NCI-H187 (cell line): Measurements from ENCODE around the gene PI16.

ENCODE experiments used
- DNase-seq, 2 experiments: peaks; one replicate each; lab custom pipeline; 2025; lab: John Stamatoyannopoulos, UW

PI16 gene, protein sequence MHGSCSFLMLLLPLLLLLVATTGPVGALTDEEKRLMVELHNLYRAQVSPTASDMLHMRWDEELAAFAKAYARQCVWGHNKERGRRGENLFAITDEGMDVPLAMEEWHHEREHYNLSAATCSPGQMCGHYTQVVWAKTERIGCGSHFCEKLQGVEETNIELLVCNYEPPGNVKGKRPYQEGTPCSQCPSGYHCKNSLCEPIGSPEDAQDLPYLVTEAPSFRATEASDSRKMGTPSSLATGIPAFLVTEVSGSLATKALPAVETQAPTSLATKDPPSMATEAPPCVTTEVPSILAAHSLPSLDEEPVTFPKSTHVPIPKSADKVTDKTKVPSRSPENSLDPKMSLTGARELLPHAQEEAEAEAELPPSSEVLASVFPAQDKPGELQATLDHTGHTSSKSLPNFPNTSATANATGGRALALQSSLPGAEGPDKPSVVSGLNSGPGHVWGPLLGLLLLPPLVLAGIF

DNA sequence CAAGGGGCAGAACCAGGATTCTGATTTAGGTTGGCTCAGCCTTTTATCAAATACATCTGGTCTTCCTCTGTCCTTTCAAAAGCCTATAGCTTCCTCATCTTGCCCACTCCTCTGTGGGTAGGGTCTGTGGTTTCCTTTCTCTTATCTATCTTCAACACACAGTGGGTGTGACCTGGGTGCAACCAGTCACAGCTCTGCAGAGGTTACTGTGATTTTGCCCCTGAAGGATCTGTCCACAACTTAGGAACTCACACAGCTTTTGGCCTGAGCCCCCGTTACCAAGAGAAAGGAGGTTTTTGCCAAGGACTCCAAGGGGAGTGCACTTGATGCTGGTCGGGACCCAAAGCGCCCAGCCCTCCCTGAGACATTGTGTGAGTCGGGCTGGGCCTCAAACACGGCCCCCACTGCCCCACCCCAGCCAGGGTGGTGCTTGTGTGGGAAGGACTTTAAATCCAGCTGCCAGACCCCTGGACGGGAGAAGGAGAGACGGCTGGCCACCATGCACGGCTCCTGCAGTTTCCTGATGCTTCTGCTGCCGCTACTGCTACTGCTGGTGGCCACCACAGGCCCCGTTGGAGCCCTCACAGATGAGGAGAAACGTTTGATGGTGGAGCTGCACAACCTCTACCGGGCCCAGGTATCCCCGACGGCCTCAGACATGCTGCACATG is at the start of gene PI16:
PI16 (plus strand) TSS at position 477 of the 670 bp plus-strand sequence; CDS start at position 500, 23 bp downstream.
- no peak for DNase-seq

DNA sequence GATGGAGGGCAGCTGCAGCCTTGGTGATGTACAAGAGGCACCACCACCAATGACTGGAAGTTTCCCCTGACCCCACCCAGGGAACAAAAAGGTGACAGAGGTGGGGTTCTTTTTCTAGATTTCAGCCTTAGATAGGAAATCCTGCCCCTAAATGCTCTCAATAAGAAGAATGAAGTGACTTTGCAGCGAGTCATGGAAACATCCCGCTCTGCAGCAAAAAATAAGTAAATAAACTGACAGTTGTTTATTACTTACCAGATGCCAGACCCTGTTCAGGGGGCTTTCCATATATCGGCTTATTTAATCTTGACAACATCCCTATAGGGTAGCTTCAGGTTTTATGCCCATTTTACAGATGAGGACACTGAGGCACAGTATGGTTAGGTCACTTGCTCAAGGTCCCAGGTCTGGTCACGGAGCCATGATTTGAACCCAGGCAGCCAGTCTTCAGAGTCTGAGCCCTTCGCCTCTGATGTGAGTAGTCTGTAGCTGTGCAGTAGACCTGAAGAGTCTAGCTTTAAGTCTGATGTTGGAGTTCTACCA is 49.6 kb upstream of the PI16 start:
- DNase-seq, result no peak

DNA sequence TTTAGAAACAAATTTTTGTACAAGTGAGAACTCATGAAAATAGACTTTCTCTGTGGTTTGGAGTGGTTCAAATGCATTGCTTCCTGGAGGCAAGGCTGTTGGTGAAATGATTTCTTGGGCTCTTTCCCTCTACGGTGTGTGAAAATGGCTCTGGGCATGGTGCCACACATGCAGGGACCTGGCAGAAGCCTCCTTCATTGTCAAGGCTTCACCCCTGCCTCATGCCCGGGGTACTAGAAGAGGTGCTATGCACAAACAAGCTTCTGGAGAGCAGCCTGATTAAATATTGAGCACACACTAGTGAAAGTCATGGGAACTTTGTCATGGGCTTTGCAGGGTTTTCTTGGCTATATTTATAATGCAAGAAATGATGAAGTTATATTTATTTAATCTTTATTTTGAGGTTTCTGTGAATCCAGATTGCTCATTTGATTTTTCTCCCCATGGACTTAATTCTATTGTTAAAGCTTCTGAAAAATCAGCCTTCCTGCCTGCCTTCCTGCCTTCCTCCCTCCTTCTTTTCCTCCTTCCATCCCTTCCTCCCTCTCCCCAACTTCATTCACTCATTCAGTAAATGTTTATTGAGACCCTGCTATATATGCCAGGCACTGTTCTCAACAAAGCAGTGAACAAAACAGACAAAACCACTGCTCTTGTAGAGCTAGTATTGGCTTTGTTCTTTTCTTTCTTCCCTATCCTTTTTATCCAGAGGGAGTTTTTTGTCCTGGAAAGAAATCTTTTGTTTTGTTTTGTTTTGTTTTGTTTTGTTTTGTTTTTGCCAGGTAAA is 47.8 kb upstream of the PI16 start:
- DNase-seq, result no peak

DNA sequence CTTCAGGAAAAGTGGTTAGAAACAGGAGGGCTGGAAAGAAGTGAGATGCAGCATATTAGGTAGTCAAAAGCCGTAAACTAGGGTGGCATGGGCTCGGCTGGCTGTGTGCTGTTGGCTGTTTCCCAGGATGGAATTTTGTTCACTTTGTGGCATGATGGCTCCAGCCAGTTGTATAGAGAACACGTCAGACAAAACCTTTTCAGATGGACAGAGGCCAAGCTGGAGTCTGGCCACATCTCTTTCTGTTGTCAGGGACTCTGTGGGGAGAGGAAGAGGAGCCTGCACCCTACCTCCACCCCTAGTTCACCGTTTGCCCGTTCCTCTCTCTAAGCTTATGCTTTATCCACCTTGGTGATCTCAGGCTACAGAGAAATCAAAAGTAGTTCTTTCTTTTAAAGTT is 46.8 kb upstream of the PI16 start:
- no peak for DNase-seq

DNA sequence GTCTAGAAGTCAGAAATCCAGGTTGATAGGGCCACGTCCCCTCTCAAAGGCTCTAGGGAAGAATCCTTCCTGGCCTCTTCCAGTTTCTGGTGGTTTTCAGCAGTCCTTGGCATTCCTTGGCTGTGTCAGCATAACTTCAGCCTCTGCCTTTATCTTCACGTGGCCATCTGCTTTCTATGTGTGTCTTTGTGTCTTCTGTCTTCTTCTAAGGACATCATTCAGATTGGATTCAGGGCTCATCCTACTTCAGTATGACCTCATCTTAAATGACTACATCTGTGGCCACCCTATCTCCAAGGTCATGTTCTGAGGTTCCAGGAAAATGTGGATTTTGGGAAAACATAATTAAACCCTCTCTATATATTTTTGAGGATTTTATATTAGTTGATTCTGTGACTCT is 45.8 kb upstream of the PI16 start:
- no peak for DNase-seq

DNA sequence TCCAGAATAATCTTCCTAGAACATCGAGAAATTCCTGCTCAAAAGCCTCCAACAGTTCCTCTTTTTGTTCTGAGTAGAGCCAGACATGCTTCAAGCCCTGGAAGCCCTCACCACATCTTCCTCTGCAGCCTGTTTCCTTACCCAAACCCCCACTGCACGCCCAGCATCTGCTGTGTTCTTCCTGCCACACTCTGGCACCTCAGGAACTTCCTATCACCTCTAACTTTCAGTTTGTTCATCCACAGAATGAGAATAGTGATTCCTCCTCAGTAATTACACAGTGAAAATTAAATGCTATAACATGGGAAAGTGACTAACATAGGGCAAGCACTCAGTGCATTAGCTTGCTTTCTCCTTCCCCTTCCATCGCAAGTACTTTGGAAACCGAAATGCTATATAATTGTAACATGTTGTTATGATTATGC is 42.5 kb upstream of the PI16 start:
- DNase-seq, result no peak

DNA sequence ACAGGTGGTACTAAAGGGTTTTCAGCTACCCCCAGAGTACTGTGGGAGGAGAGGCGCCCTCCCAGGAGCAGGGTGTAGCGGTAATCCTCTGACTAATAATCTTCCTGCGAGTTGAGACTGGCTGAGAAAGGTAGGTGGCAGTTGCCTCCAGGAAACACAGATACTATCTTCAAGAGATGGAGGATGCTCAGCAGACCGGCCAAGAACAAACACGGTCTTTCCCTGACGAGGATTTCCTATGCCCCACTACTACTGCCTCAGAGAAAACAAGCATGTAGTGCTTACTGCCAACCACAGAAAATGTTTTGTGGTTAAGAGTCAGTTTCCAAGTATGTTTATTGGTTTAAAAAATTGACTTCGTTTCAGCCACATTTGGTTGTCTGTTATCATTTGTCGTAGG is 42.0 kb upstream of the PI16 start:
- no peak for DNase-seq

DNA sequence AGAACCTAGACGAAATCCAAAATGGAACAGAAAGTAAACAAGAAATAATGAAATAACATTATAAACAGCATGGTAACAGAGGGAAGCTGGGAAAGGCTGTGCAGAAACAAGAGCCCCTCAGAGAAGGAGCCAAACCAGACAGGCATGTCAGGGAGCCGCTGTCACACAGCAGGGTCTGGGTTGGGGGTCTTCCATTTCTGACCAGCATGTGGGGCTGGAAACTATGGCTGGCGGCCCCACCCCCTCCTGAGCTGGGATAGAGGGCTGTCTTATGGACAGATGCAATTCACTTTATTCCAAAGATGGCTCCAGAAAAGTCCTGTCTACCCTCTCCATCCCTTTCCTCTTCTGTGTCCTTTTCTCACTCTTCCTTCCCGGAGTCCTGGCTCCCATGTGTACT is 41.5 kb upstream of the PI16 start:
- no peak for DNase-seq

DNA sequence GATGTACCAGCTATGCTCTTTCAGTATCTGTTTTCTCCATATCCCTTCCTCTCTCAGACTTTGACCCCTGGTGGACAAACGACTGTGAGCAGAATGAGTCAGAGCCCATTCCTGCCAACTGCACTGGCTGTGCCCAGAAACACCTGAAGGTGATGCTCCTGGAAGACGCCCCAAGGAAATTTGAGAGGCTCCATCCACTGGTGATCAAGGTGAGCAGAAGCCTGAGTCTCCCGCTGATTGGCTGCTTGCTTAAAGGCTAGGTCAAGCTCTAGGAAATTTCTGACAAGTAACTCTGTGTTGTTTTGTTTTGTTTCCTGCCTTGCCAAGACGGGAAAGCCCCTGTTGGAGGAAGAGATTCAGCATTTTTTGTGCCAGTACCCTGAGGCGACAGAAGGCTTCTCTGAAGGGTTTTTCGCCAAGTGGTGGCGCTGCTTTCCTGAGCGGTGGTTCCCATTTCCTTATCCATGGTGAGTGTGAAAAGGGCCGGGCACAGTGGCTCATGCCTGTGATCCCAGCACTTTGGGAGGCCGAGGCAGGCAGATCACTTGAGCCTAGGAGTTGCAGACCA is 40.2 kb upstream of the PI16 start:
- DNase-seq, result no peak

DNA sequence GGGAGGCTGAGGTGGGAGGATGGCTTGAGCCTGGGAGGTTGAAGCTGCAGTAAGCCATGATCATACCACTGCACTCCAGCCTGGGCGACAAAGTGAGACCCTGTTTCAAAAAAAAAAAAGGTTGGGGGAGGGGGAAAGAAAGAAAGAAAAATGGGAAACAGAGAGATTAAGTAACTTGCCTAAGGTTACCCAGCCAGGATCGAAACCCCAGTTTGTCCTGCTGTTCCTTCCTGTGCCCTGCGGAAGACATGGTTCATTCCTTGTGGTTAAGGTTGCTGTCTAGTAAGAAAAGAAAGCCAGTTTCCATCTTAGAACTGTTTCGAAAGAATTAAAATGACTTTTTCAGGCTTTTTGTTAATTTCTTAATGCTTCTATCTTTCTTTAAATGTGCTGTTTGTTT is 38.9 kb upstream of the PI16 start:
- DNase-seq, result no peak

DNA sequence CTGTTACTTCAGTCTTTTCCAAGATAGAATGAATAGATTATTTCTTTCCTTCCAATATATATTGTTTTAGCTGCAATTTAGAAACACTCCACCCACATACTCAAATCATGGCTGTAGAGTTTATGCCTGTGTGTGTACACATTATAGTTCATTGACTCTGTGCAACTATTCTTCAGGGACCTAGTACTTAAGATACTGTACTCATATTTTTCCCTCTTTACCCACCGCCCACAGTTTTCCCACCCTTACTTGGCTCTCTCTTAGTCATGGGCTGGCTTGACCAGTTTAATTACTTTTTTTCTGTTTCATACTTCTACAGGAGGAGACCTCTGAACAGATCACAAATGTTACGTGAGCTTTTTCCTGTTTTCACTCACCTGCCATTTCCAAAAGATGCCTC is 38.4 kb upstream of the PI16 start:
- DNase-seq, result no peak

DNA sequence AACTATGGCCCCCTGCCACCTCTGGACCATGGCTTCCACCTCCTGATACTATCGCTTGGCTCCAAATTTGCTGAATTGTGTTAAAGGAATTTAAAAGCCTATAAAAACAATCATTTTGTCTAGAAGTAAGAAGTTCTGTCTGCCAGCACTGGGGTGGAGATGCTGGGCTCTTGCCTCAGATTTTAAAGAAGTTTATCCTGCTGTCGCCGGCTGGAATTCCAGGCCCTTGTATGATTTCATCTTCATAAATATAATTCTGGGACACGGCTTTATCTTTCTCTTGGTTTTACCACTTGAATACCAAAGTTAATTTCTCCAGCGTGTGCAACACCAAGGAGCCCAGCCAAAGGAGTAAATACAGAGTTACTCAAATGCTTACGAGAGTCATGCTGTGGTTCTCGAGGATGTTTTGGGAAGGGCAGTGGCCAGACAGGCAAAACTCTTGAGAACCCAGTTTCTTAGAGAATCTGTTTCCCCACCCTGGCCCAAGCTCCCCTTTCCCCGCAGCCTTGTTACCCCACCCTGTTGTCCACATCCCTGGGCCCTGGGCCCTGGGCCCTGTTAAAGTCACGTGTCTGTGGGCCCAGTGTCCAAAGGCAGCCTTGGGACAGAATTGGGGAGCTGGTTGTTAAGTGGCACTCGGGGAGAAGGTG is 36.9 kb upstream of the PI16 start:
- no peak for DNase-seq

DNA sequence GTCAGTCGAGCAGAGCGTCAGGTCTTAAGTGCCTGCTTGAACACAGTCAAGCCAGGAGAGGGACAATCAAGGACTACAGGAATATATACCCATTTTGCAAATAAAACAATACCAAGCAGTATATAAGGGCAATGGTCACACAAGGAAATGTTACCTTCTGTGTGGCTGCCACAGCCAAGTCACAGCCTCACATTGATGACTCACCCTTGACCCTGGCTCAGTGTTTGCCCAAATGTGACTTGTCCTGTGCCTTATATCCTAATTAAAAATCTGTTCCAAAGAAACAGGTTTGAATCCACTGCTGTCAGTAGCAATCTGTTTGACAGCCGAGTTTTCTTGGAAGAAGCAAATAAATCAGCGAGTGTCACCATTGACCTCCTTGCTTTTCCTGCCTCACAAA is 34.5 kb upstream of the PI16 start:
- no peak for DNase-seq

DNA sequence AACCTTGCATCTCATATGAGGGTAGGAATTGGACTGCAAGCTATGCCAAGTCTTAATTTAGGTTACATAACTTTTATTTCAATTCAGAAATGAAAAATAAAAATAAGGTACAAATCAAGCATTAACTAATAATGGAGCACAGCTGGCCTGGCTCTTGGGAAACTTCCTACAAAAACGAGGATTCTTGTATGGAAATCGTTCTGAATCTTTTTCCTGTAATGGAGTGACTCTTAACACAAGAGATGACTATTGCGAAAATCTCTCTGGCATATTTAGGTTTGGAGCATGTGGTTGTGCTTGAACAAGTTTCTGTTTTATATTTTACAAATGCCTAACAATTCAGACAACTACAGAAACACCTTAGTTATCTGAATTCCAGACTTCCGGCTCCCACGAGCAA is 34.0 kb upstream of the PI16 start:
- no peak for DNase-seq

DNA sequence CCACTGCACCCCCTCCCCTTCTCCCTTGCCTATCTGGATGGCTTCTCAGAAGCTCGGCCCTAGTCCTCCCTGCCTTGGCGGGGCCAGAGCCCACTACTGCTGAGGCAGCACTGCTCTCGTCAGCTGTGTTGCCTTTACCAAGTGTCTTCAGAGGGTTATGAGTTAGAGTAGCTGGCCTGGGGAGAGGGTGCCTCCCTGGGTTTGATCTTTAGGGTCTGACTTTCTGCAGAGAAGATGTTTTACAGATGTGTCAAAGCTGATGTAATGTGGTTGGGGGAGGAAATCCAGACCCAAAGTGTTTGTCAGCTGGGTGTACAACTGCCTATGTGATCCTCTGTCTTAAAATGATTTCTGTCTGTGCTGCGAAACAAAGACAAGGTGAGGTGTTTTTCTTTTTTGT is 30.4 kb upstream of the PI16 start:
- no peak for DNase-seq

DNA sequence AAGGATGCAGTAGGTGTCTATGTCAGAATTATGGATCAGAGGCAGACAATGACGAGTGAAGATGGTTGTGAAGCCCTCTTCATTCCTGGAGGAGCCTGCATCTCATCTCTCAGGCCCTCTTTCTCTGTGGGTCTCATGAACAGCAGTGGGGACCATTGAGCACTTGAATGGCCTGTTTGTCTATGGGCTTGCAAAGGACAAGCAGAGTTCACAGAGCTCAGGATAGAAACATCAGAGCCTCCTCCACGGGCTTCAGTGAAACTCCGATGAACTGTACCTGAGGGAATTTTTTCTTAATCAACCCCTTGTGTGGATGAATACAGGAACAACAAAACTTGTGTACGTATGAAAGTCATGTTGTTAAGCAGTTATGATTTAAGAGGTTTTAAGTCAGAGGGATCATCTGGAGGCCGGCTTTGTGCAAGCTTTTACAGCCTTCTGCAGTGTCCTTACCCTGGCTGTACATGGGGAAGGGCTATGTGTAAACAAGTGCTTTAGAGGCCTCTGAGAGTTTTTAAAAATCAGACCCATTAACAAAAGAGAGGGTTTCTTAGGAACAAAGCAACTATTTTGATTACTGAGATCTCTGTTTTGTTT is 29.7 kb upstream of the PI16 start:
- DNase-seq, result no peak

DNA sequence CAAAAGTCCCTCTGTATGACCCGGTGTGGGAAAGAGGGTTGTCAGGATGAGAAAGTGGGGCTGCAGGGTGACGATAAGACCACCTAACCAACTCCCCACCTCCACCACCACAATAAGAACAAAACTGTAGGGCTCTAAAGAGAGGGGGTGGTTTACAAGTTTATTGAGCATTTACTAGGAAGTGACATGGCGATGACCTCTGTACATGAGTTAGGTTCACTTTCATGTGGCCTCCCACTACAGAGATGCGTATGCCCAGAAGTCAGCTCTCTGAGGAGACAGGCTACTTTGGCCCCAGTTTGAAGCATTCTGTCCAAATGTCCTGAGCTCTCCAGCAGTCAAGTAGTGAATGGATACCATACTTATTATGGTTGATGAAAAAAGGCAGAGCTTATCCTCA is 28.7 kb upstream of the PI16 start:
- DNase-seq, result no peak

DNA sequence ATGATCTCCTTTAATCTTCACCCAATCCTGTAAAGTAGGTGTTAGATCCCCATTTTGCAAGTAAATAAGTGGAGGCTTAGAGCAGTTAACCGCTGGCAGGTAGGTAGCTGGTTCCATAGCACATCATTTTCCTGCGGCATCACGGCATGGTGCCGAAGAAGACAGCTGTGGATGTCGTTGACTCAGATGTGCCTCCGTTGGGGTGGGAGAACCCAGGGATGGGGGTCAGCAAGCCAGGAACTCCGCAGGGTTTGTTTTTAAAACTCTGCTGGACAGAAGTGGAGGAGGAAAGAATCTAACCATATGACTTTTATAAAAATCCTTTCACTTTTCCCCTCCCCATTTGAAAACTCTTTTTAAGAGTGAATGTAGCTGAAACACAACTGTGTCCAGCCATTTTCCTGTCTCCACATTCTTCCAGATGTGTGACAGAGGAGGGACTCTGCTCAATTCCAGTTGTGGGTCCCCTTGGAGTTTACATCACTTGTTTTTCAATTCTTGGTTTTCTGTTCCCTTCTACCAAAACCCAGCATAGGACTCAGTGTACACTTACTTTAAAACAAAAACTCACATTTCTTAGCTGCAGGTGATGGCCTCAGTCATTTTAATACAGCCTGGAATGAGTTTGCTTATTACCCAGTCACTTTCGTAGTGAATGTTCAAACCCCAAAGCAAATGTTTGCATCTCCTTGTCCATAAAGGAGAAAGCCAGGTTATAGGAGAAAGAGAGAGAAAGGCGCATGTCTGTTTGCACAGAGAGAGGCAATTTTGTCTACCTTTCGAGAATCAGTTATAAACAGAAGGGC is 27.6 kb upstream of the PI16 start:
- peak in 1 of 2 experiments; percentile 81 for DNase-seq

DNA sequence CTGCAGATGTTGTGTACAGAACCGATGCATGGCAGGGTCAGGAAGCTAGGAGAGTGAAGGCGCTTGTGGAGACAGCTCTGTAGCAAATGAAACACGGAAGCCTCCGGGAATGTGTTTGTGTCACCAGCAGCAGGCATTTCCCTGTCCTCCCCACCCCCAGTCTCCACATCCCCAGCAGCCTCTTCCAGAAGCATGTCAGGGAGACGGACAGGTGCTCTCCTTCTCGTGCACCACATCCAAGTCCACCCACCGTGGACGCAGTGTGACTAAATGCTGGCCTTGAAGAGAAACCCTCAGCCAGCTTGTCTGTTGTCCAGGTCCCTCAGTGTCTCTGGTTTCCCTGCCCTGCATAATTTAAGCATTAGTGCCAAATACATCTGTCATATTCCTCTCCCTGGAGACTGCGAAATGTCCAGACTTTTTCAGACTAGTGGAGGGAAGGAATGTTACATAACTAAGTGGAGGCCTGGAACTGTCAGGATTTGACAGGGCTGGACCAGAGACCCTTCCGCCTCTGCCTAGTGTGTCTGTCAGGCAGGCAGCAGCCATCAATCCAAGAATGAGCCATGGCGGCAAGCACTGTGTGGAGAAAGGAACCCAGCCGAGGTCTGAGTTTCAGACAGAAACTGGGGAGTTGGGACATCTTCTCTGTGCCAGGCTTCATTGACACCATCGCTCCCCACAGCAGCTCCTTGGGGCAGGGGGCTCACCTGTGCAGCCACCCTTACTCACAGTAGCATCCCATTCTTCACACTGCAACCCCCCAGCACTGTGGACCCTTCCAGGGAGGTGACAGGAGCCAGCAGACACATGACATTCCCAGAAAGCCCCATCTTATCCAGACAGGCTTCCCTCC is 26.6 kb upstream of the PI16 start:
- DNase-seq, result peak; percentile 37 to 81
